Keratinocyte (primary cell): ENCODE measurements around the gene TBCD. TPM values are rescaled to one million over a fixed set of nuclear protein-coding genes. Genes with fewer than 3 reads are reported as not detected.
A peak's percentile ranks its signal among the peaks of the same experiment; 100 is the strongest.

Experiments used
- DNase-seq: peaks from one replicate; pipeline ENCODE4 v3.0.0-alpha.2; 2011; ENCODE audit warnings: low read depth, missing footprints, low spot score
- FAIRE-seq: peaks from 2 replicates; lab custom pipeline; 2011; peaks lifted over from hg19 to GRCh38; lab: Jason Lieb, UNC
- H2AFZ ChIP-seq: 2 replicates; pipeline ENCODE4 v1.6.0; 2012; ENCODE audit warnings: low read length, control low read depth, inconsistent platforms; ENCODE audit not compliant: control insufficient read depth
- H3K27ac ChIP-seq: 2 replicates; pipeline ENCODE4 v1.5.1; 2011; ENCODE audit warnings: low read length; ENCODE audit not compliant: control insufficient read depth, insufficient read depth
- H3K27me3 ChIP-seq: 3 replicates; pipeline ENCODE4 v1.6.0; 2011; ENCODE audit warnings: low read length; ENCODE audit not compliant: control insufficient read depth, insufficient read depth; ENCODE audit errors: extremely low read depth
- H3K36me3 ChIP-seq, 2 experiments: 2 replicates in 1 of 2; 3 replicates in 1 of 2; pipeline ENCODE4 v1.5.1; 2011; ENCODE audit warnings: low read length in 2 of 2, mild to moderate bottlenecking in 1 of 2; ENCODE audit not compliant: control insufficient read depth in 2 of 2, insufficient read depth in 2 of 2; ENCODE audit errors: extremely low read depth in 1 of 2
- H3K4me1 ChIP-seq: 3 replicates; pipeline ENCODE4 v1.5.1; 2011; ENCODE audit warnings: low read length; ENCODE audit not compliant: control insufficient read depth, insufficient read depth; ENCODE audit errors: extremely low read depth
- H3K4me2 ChIP-seq: 3 replicates; pipeline ENCODE4 v1.6.0; 2011; ENCODE audit warnings: low read depth, low read length; ENCODE audit not compliant: control insufficient read depth, insufficient read depth; ENCODE audit errors: extremely low read depth
- H3K4me3 ChIP-seq, 3 experiments: fragments of 200-600 bp in 1 of 3; sonication (generic) in 1 of 3; 2 replicates in 2 of 3; 3 replicates in 1 of 3; pipeline ENCODE4 v1.5.1; 2011 to 2016; ENCODE audit warnings: low read length in 3 of 3, mild to moderate bottlenecking in 3 of 3, control low read depth in 2 of 3, inconsistent platforms in 1 of 3, low read depth in 1 of 3, mixed read lengths in 1 of 3, mixed run types in 1 of 3, moderate library complexity in 1 of 3; ENCODE audit not compliant: control insufficient read depth in 2 of 3, insufficient read depth in 2 of 3; ENCODE audit errors: extremely low read depth in 1 of 3
- H3K79me2 ChIP-seq: 2 replicates; pipeline ENCODE4 v1.6.0; 2012; ENCODE audit warnings: low read length; ENCODE audit not compliant: control insufficient read depth, insufficient read depth
- H3K9ac ChIP-seq: 3 replicates; pipeline ENCODE4 v1.6.0; 2011; ENCODE audit warnings: low read length; ENCODE audit not compliant: control insufficient read depth, insufficient read depth; ENCODE audit errors: extremely low read depth
- H3K9me1 ChIP-seq: 3 replicates; pipeline ENCODE4 v1.6.0; 2011; ENCODE audit warnings: low read length; ENCODE audit not compliant: control insufficient read depth, insufficient read depth; ENCODE audit errors: extremely low read depth
- H3K9me3 ChIP-seq: 2 replicates; pipeline ENCODE4 v1.5.1; 2012; ENCODE audit warnings: low read depth, low read length; ENCODE audit not compliant: control insufficient read depth
- H4K20me1 ChIP-seq: 3 replicates; pipeline ENCODE4 v1.6.0; 2011; ENCODE audit warnings: low read length; ENCODE audit not compliant: control insufficient read depth, insufficient read depth; ENCODE audit errors: extremely low read depth
- EZH2 ChIP-seq: IDR thresholded peaks from one replicate; pipeline ENCODE4 v1.6.1; 2012; ENCODE audit warnings: inconsistent platforms, mild to moderate bottlenecking, low read length, moderate library complexity
- dilution Hi-C: fragments of 300-500 bp; cut with MboI; formaldehyde crosslinking; loops from one replicate; pipeline ENCODE4 v1.7.0; 2020; ENCODE audit warnings: low sequenced_read_pairs; ENCODE audit not compliant: extremely low pct_ligation_motif_present
- polyA plus RNA-seq, 5 experiments: library from polyadenylated mRNA; depleted of rRNA in 3 of 5; stranded (reverse) in 3 of 5; stranded (forward) in 1 of 5; unstranded in 1 of 5; fragments of >200 nt; gene quantifications; 1 replicate in 1 of 5; 2 replicates in 3 of 5; 3 replicates in 1 of 5; pipeline versions ENCODE4 v1.2.1 to v1.2.3, GENCODE V29; 2011 to 2012; ENCODE audit warnings: missing spikeins in 2 of 5, low read depth in 1 of 5, low replicate concordance in 1 of 5
- TF ChIP-seq, protein P1 (sequence below), 3 experiments: IDR thresholded peaks in 1 of 3; conservative IDR thresholded peaks in 1 of 3; optimal IDR thresholded peaks in 1 of 3; 2 replicates in 2 of 3; 3 replicates in 1 of 3; pipeline versions ENCODE3 to v1.5.1; 2011; ENCODE audit warnings: low read length in 3 of 3, mild to moderate bottlenecking in 3 of 3, moderate library complexity in 2 of 3, control low read depth in 1 of 3, inconsistent platforms in 1 of 3; ENCODE audit not compliant: insufficient read depth in 2 of 3; ENCODE audit errors: extremely low read depth in 1 of 3

The TBCD gene
- polyA plus RNA-seq, 1 donor (not counting 4 experiments of a cell fraction or from before 2014, with no cell fraction given): 36.2 TPM

DNA sequence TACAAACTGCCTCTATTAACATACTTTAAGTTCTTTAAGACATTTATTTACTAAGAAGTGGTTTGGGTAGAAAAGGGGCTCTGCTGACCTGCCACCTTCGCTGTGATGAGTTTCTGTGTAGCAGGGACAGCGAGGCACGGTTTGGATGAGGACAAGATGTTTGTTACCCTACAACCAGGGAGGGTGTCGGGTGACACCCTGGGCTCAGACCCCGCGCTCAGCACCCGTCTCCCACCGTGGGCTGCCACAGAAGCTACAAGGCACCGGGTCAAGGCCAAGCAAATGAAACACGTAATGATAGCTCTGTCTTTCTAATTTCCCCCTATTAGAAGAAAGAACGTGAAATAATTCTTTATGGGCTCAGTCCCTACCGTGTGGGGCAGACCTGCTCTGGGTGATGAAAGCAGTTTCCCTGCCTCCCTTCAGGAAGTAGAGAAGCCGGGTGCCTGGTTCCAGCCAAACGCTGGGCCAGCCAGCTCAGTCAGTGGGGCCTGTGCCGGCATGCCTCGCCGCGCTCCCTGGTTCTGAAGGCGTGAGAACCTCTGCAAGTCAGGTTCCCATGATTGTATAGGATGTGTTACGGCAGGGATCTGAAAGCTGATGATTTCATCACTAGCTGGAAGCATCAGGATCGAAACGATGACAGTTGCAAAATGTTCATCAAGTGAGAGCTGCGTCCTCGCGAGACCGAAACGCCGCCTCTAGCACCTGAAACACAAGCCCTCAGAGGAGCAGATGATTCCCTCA lies 84.1 kb downstream of the TBCD start:
- TF ChIP-seq, protein P1, sequence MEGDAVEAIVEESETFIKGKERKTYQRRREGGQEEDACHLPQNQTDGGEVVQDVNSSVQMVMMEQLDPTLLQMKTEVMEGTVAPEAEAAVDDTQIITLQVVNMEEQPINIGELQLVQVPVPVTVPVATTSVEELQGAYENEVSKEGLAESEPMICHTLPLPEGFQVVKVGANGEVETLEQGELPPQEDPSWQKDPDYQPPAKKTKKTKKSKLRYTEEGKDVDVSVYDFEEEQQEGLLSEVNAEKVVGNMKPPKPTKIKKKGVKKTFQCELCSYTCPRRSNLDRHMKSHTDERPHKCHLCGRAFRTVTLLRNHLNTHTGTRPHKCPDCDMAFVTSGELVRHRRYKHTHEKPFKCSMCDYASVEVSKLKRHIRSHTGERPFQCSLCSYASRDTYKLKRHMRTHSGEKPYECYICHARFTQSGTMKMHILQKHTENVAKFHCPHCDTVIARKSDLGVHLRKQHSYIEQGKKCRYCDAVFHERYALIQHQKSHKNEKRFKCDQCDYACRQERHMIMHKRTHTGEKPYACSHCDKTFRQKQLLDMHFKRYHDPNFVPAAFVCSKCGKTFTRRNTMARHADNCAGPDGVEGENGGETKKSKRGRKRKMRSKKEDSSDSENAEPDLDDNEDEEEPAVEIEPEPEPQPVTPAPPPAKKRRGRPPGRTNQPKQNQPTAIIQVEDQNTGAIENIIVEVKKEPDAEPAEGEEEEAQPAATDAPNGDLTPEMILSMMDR (optimal IDR thresholded peaks at IDR 0.05 in 1 of 3, IDR thresholded peaks at IDR 0.05 in 1 of 3, conservative IDR thresholded peaks at IDR 0.05 in 1 of 3; ENCODE audit: extremely low read depth in 1 of 3, insufficient read depth in 2 of 3, low read length in 3 of 3): peak in 1 of 3 experiments; percentile 8
- TF ChIP-seq EZH2: no peak
- H3K79me2 ChIP-seq: peaks cover 5% of the 10 kb centered on the region
- H3K9me3 ChIP-seq: no peaks in the 10 kb centered on the region
- no peaks in the 10 kb centered on the region for H3K27me3 ChIP-seq
- H3K9ac ChIP-seq: peak overlapping the region; percentile 92
- peaks cover 6 to 15% of the 10 kb centered on the region in 2 experiments for H3K36me3 ChIP-seq
- FAIRE-seq (peak; percentile 99), DNase-seq (peak; percentile 92)
- H3K4me3 ChIP-seq: peak overlapping the region in 1 of 3 experiments; percentile 41
- peak overlapping the region; percentile 100 for H3K27ac ChIP-seq
- dilution Hi-C loops: no loop called here
- peaks cover 27% of the 10 kb centered on the region for H3K4me1 ChIP-seq
- H2AFZ ChIP-seq: peak overlapping the region; percentile 43
- no peaks in the 10 kb centered on the region for H4K20me1 ChIP-seq
- H3K4me2 ChIP-seq: peak overlapping the region; percentile 85
- no peaks in the 10 kb centered on the region for H3K9me1 ChIP-seq

DNA sequence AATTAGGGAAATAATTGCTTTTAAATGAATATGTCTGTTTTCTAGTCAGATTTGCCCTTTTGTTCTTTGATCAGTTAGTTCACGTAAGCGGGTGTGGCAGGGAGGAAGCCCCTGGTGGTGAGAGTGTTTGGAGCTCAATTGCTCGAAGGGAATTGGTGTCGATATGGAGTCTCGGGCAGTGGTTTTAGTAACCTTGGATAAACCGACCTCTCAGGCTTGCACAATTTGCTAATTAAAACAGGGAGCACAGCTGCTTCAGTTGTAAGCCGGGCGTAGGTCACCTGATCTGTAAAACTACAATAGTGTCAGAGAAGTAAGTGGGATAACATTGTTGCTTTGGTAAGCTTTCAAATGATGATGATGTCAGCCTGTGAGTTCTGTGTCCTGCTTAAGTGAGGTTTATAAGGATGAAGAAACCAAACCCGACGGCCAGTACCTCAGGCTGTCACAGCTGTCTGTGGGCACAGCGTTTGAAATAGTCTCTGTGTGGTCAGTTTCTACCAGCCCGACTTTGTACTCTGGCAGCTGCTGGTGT lies 85.0 kb downstream of the TBCD start:
- no peak overlapping the region for H3K4me2 ChIP-seq
- FAIRE-seq (no peak), DNase-seq (no peak)
- no peaks in the 10 kb centered on the region for H4K20me1 ChIP-seq
- no peak overlapping the region for H2AFZ ChIP-seq
- peaks cover 3 to 14% of the 10 kb centered on the region in 2 experiments for H3K36me3 ChIP-seq
- peaks cover 27% of the 10 kb centered on the region for H3K4me1 ChIP-seq
- no peaks in the 10 kb centered on the region for H3K9me3 ChIP-seq
- H3K79me2 ChIP-seq: peaks cover 5% of the 10 kb centered on the region
- H3K9me1 ChIP-seq: peaks cover 2% of the 10 kb centered on the region
- dilution Hi-C loops: no loop called here
- H3K27ac ChIP-seq: peak overlapping the region; percentile 100
- H3K4me3 ChIP-seq: no peak overlapping the region
- no peak for TF ChIP-seq EZH2
- TF ChIP-seq, protein P1 (optimal IDR thresholded peaks at IDR 0.05 in 1 of 3, IDR thresholded peaks at IDR 0.05 in 1 of 3, conservative IDR thresholded peaks at IDR 0.05 in 1 of 3; ENCODE audit: extremely low read depth in 1 of 3, insufficient read depth in 2 of 3, low read length in 3 of 3): peak in 1 of 3 experiments; percentile 8
- H3K9ac ChIP-seq: peak overlapping the region; percentile 92
- H3K27me3 ChIP-seq: no peaks in the 10 kb centered on the region
